Kidney epithelial cell (primary cell): ENCODE measurements around the gene FBN1. TPM values are rescaled to one million over a fixed set of nuclear protein-coding genes. Genes with fewer than 3 reads are reported as not detected.

Source experiments
- DNase-seq: peaks from one replicate; pipeline ENCODE4 v3.0.0-alpha.2; 2010; ENCODE audit warnings: low read depth
- H3K27me3 ChIP-seq: 2 replicates; pipeline ENCODE4 v1.6.0; 2011; ENCODE audit warnings: low read length; ENCODE audit not compliant: control insufficient read depth, insufficient read depth
- H3K36me3 ChIP-seq: 2 replicates; pipeline ENCODE4 v1.5.1; 2011; ENCODE audit warnings: low read length; ENCODE audit not compliant: control insufficient read depth, insufficient read depth
- H3K4me3 ChIP-seq: 2 replicates; pipeline ENCODE4 v1.5.1; 2011; ENCODE audit warnings: low read depth, mild to moderate bottlenecking, control low read depth, low read length
- total RNA-seq: library from RNA; depleted of rRNA; stranded (reverse); fragments of >200 nt; gene quantifications from 2 replicates; pipeline ENCODE4 v1.2.3, GENCODE V29; 2015
- TF ChIP-seq, protein P1 (sequence below): IDR thresholded peaks from 2 replicates; pipeline ENCODE4 v1.5.1; 2011; ENCODE audit warnings: mild to moderate bottlenecking, moderate library complexity, low read length, control low read depth, inconsistent platforms; ENCODE audit not compliant: insufficient read depth, poor library complexity, severe bottlenecking

Gene FBN1
- total RNA-seq, 1 donor from 2014 or later, result 35.9 TPM

DNA sequence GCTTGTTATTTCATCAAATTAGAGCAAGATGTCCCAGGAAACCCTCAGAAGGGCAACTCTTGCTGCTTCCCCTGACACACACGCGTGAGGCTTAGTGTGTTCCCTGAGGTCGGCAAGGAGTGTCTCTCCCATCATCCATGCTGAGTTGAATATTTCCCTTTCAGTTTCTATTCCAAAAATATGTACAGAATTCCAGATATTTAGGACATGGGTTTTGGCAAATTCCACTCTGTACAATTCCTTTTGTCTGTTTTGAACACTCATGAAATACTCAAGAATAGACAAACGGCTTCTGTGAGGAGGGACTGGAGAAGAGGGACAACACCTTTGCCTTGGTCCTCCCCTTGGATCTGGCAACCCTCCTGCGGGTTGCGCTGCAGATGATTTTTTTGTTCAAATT lies 176.2 kb downstream of the FBN1 start:
- TF ChIP-seq, protein P1, sequence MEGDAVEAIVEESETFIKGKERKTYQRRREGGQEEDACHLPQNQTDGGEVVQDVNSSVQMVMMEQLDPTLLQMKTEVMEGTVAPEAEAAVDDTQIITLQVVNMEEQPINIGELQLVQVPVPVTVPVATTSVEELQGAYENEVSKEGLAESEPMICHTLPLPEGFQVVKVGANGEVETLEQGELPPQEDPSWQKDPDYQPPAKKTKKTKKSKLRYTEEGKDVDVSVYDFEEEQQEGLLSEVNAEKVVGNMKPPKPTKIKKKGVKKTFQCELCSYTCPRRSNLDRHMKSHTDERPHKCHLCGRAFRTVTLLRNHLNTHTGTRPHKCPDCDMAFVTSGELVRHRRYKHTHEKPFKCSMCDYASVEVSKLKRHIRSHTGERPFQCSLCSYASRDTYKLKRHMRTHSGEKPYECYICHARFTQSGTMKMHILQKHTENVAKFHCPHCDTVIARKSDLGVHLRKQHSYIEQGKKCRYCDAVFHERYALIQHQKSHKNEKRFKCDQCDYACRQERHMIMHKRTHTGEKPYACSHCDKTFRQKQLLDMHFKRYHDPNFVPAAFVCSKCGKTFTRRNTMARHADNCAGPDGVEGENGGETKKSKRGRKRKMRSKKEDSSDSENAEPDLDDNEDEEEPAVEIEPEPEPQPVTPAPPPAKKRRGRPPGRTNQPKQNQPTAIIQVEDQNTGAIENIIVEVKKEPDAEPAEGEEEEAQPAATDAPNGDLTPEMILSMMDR, result no peak
- Histone ChIP-seq H3K27me3 (no peaks in the 10 kb centered on the region), H3K4me3 (no peak overlapping the region), H3K36me3 (peaks cover 1% of the 10 kb centered on the region)
- DNase-seq, result no peak

DNA sequence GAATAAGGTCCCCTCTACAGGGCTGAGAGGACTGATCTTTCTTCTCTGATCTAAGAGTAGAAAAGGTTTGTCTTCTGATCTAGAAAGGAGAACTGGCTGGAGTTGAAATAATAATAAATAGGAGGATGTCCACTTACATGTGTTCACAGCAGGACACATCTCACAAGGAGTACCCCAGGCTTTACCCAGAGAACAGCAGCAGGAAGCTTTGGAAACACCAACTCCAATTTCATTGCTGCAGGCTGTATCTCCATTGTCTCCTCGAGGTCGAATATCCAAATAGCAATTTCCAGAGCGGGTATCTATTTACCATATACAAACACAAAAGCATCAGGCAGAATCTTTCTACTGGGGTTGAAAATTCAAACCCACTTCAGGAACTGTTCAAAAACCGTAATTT lies 177.7 kb downstream of the FBN1 start:
- Histone ChIP-seq H3K36me3 (peaks cover 1% of the 10 kb centered on the region), H3K4me3 (no peak overlapping the region), H3K27me3 (no peaks in the 10 kb centered on the region)
- DNase-seq, result no peak
- TF ChIP-seq, protein P1, result no peak

DNA sequence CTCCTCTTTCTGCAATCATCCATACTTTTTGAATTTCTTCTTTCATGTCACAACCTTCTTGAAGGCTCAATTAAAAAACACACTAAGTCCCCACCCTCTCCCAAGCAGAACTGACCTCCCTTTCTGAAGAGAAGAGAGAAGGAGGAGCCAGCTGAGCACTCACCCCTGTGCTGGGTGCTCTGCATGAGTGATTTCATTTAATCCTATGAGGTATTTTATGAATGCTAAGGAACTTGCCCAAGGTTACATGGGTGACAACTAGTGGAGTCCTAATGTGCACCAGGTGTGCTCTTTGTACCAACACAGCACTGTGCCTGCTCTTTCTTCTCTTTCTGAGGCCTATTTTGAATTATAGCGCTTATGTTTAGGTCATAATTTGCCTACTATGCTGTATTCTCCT lies 178.7 kb downstream of the FBN1 start:
- DNase-seq, result no peak
- H3K36me3 ChIP-seq, result peaks cover 1% of the 10 kb centered on the region
- H3K4me3 ChIP-seq, result no peak overlapping the region
- no peaks in the 10 kb centered on the region for H3K27me3 ChIP-seq
- TF ChIP-seq, protein P1, result no peak

DNA sequence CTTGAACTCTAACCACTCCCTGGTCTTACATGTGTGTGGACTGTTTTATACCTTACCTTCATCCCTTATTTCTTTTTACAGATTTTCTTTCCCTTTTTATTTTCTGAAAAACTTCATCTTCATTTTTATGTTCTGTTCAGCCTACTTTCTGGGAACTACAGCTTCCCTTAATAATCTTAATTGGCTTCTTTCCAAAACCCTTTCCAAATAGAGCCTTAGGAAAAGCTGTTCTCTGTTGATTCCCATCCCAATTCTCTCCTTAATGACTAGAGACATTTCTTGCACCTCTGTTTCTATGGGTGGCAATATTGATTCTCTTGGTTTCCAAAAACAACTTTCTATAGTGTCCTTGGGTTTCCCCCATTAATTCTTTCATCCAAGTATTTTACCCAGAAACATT lies 179.4 kb downstream of the FBN1 start:
- TF ChIP-seq, protein P1, result no peak
- Histone ChIP-seq H3K4me3 (no peak overlapping the region), H3K36me3 (peaks cover 1% of the 10 kb centered on the region), H3K27me3 (no peaks in the 10 kb centered on the region)
- DNase-seq, result no peak

DNA sequence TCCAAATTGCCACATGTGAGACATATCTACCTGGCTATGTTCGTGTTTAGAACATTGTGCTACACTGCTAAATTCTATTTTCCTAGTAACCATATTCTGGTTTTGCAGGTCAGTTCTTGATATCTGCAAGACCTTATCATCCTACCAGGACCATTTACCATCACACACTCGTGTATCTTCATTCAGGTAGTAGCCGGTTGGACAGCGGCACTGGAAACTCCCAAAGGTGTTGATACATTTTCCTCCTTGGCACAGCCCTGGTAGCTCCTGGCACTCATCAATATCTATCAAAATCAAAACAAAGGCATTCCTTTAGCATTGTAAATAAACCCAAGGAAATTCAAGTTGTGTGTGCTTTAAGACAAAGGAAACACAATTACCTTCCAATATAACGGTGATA lies 180.1 kb downstream of the FBN1 start:
- H3K36me3 ChIP-seq, result peaks cover 1% of the 10 kb centered on the region
- no peak for DNase-seq
- TF ChIP-seq, protein P1, result no peak
- H3K4me3 ChIP-seq, result no peak overlapping the region
- no peaks in the 10 kb centered on the region for H3K27me3 ChIP-seq

DNA sequence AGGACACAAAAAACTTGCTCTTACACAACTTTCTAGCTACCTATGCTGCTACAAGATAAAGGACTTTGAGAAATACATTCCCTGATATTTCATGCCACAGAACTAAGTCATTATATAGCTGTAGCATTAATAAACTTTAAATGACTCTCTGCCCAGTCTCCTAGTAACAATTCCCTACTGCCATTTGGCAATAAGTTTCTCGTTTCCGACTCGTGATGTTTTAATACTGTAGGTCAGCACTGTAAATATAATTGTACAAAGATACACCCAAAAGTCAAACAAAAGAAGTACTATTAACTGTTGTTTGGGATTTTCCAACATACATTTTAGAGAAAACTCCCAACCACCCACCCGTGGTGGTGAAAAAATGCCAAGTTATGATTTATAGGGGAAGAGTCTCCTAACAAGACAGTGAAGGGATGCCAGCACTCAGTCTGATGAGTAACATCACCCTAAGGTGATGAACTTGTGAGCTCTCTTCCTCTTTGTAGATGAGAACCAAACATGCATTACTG lies 182.1 kb downstream of the FBN1 start:
- no peak for DNase-seq
- no peak overlapping the region for H3K4me3 ChIP-seq
- TF ChIP-seq, protein P1, result no peak
- peaks cover 1% of the 10 kb centered on the region for H3K36me3 ChIP-seq
- no peaks in the 10 kb centered on the region for H3K27me3 ChIP-seq
